ENCODE data around the gene ANGPTL8. TPM values are rescaled to one million over a fixed set of nuclear protein-coding genes. Genes with fewer than 3 reads are reported as not detected.

Gene ANGPTL8
- total and polyA plus RNA-seq, 2 donors (not counting 3 experiments of a cell fraction or from before 2014, with no cell fraction given) = not detected

DNA sequence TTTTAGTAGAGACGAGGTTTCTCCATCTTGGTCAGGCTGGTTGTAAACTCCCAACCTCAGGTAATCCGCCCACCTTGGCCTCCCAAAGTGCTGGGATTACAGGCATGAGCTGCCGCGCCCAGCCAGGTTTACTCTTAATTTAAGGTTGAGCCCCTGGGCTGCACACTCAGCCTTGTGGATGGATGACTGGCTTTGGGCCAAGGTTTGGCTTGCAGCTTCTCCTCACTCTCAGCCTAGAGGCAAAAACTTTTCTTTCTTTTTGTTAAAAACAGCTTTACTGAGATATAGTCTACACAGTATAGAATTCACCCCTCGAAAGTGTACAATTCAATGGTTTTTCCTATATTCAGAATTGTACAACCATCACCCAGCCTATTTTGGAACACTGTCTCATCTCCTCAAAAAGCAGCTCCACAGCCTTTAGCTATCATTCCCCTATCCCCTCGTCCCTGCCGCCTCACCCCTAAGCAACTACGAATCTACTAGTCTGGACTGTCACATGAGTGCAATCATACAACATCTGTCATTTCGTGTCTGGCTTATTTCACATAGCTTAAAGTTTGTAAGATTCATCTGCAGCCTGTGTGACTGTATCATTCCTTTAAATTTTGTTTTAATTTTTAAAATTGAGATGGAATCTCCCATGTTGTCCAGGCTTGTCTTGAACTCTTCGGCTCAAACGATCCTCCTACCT is 42.1 kb downstream of the ANGPTL8 start:
- H3K4me3 ChIP-seq (replicated peaks in 1 of 3; ENCODE audit: insufficient read depth in 1 of 3, low read depth in 1 of 3, low read length in 3 of 3) = no peak overlapping the region
- DNase-seq (ENCODE audit: low read depth, low spot score) = no peak
- dilution Hi-C loops (cut with MboI; ENCODE audit: extremely low pct_ligation_motif_present, low sequenced_read_pairs) (no loop called here), intact Hi-C loops (cut with micrococcal nuclease) (no loop called here)
- no peaks in the 10 kb centered on the region for H3K36me3 ChIP-seq (ENCODE audit: control insufficient read depth in 2 of 2, extremely low read depth in 1 of 2, insufficient read depth in 2 of 2, low read length in 2 of 2)
- H3K4me1 ChIP-seq (ENCODE audit: control insufficient read depth, extremely low read depth, insufficient read depth, low read length) = peaks cover 10% of the 10 kb centered on the region
- no peaks in the 10 kb centered on the region for H4K20me1 ChIP-seq (replicated peaks; ENCODE audit: control insufficient read depth, extremely low read depth, insufficient read depth, low read length)
- no peak overlapping the region for H3K4me2 ChIP-seq (ENCODE audit: insufficient read depth, low read length)
- ChIA-PET POLR2A (no interaction called here), CTCF (interaction anchor here (0.9 to 4.1 kb wide), 5 partner anchors 12 to 94 kb away, joined by 3 to 23 read pairs (median 3); no protein-coding TSS in a partner anchor)
- no TSS peak for BruUV-seq (replicated peaks)
- H3K9me1 ChIP-seq (replicated peaks; ENCODE audit: control insufficient read depth, extremely low read depth, insufficient read depth, low read length) = no peaks in the 10 kb centered on the region
- H3K27me3 ChIP-seq (ENCODE audit: control insufficient read depth in 2 of 2, insufficient read depth in 2 of 2, low read length in 2 of 2) = no peaks in the 10 kb centered on the region
- no peaks in the 10 kb centered on the region for H3K79me2 ChIP-seq (ENCODE audit: control insufficient read depth, insufficient read depth, low read length)
- H3K27ac ChIP-seq (ENCODE audit: insufficient read depth, low read depth, low read length) = no peak overlapping the region
- no peak for TF ChIP-seq JUN (IDR thresholded peaks at IDR 0.05; ENCODE audit: borderline replicate concordance, insufficient read depth, insufficient read length, low read depth)
- no peak for TF ChIP-seq EZH2 (IDR thresholded peaks at IDR 0.05; ENCODE audit: borderline replicate concordance, low read depth, low read length, severe bottlenecking)
- no peak for TF ChIP-seq POLR2AphosphoS5 (IDR thresholded peaks at IDR 0.05; ENCODE audit: insufficient read depth, low read depth, low read length)
- TF ChIP-seq MYC (IDR thresholded peaks at IDR 0.05; ENCODE audit: low read depth, low read length) = no peak
- no peak for TF ChIP-seq GATA2 (IDR thresholded peaks at IDR 0.05; ENCODE audit: insufficient read depth, insufficient read length, low read depth, low read length)
- TF ChIP-seq, protein P1, sequence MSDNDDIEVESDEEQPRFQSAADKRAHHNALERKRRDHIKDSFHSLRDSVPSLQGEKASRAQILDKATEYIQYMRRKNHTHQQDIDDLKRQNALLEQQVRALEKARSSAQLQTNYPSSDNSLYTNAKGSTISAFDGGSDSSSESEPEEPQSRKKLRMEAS (IDR thresholded peaks at IDR 0.05; ENCODE audit: insufficient read depth, insufficient read length) = no peak
- TF ChIP-seq POLR2A (IDR thresholded peaks at IDR 0.05; ENCODE audit: low read depth, low read length) = no peak
- no peak for TF ChIP-seq FOS (IDR thresholded peaks at IDR 0.05; ENCODE audit: borderline replicate concordance, insufficient read depth, low read length)
- TF ChIP-seq CTCF (IDR thresholded peaks at IDR 0.05; ENCODE audit: extremely low read depth in 1 of 2, insufficient read depth in 1 of 2, low read depth in 1 of 2, low read length in 2 of 2) = no peak
- FAIRE-seq = no peak
- no peaks in the 10 kb centered on the region for H3K9me3 ChIP-seq (replicated peaks; ENCODE audit: control insufficient read depth, insufficient read depth, low read length)
- no peak overlapping the region for H2AFZ ChIP-seq (ENCODE audit: low read depth, low read length)
- no peak overlapping the region for H3K9ac ChIP-seq (replicated peaks; ENCODE audit: extremely low read depth, insufficient read depth, low read length)
